ENCODE measurements around the gene ASCC3. TPM values are rescaled to one million over a fixed set of nuclear protein-coding genes. Genes with fewer than 3 reads are reported as not detected.

Gene ASCC3
- total and polyA plus RNA-seq, 2 donors (not counting 3 experiments of a cell fraction or from before 2014, with no cell fraction given) = 15.7 to 57.2 TPM

DNA sequence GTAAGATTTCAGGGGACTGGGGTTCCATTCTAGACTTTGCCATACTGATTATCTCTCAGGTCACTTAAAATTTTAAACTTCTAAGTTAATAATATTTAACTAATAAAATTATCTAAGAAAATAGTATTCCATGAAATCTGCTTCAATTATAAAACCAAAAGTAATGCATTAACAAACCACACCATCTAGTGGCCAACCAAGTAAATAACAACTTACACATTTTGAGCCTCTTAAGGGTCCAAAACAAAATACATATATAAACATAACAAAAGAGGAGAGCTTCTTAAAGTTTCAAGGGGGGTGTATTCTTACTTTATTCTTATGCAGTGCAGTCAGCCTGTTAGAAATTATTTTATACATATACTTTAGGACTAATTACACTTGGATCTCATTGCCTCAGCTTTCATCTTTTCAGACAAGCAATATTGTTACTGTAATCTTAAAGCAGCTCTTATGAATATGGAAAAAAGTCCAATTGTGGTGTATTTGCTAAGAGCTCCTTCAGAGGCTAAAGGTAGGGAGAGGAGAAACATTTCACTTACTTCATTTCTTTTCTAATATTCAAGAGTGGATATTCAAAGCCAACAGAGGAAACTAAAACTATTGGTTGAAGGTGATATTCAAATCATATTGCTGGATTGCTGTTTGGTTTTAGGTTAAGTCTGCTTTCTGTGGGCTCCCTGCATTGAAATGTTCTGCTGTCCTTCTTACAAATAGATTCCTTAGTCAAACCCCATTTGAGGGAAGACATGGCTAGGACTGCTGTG lies 216.7 kb downstream of the ASCC3 start:
- Histone ChIP-seq H3K9ac (replicated peaks; ENCODE audit: extremely low read depth, insufficient read depth, low read length) (no peak overlapping the region), H3K27me3 (ENCODE audit: control insufficient read depth in 2 of 2, insufficient read depth in 2 of 2, low read length in 2 of 2) (no peaks in the 10 kb centered on the region), H2AFZ (ENCODE audit: low read depth, low read length) (no peak overlapping the region), H3K9me1 (replicated peaks; ENCODE audit: control insufficient read depth, extremely low read depth, insufficient read depth, low read length) (no peaks in the 10 kb centered on the region), H3K36me3 (ENCODE audit: control insufficient read depth in 2 of 2, extremely low read depth in 1 of 2, insufficient read depth in 2 of 2, low read length in 2 of 2) (peaks cover 0 to 2% of the 10 kb centered on the region in 2 experiments), H3K27ac (ENCODE audit: insufficient read depth, low read depth, low read length) (no peak overlapping the region), H3K4me3 (replicated peaks in 1 of 3; ENCODE audit: insufficient read depth in 1 of 3, low read depth in 1 of 3, low read length in 3 of 3) (no peak overlapping the region), H3K4me2 (ENCODE audit: insufficient read depth, low read length) (no peak overlapping the region), H3K79me2 (ENCODE audit: control insufficient read depth, insufficient read depth, low read length) (no peaks in the 10 kb centered on the region), H3K9me3 (replicated peaks; ENCODE audit: control insufficient read depth, insufficient read depth, low read length) (no peaks in the 10 kb centered on the region), H4K20me1 (replicated peaks; ENCODE audit: control insufficient read depth, extremely low read depth, insufficient read depth, low read length) (no peaks in the 10 kb centered on the region), H3K4me1 (ENCODE audit: control insufficient read depth, extremely low read depth, insufficient read depth, low read length) (peaks cover 4% of the 10 kb centered on the region)
- POLR2A ChIA-PET = no interaction called here
- no TSS peak for BruUV-seq (replicated peaks)
- peak; percentile 40 for DNase-seq (ENCODE audit: low read depth, low spot score)
- CTCF ChIA-PET = interaction anchor here (0.6 to 6.6 kb wide), 38 partner anchors 9 to 796 kb away, joined by 3 to 62 read pairs (median 5); partner anchors contain the start of gene SIM1
- intact Hi-C loops (cut with micrococcal nuclease) (loop anchor here (1.0 to 5.0 kb wide), 4 partner anchors 548 to 797 kb away; no protein-coding TSS in a partner anchor), dilution Hi-C loops (cut with MboI; ENCODE audit: extremely low pct_ligation_motif_present, low sequenced_read_pairs) (no loop called here)
- TF ChIP-seq, protein P1, sequence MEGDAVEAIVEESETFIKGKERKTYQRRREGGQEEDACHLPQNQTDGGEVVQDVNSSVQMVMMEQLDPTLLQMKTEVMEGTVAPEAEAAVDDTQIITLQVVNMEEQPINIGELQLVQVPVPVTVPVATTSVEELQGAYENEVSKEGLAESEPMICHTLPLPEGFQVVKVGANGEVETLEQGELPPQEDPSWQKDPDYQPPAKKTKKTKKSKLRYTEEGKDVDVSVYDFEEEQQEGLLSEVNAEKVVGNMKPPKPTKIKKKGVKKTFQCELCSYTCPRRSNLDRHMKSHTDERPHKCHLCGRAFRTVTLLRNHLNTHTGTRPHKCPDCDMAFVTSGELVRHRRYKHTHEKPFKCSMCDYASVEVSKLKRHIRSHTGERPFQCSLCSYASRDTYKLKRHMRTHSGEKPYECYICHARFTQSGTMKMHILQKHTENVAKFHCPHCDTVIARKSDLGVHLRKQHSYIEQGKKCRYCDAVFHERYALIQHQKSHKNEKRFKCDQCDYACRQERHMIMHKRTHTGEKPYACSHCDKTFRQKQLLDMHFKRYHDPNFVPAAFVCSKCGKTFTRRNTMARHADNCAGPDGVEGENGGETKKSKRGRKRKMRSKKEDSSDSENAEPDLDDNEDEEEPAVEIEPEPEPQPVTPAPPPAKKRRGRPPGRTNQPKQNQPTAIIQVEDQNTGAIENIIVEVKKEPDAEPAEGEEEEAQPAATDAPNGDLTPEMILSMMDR (IDR thresholded peaks at IDR 0.05; ENCODE audit: extremely low read depth in 1 of 2, insufficient read depth in 1 of 2, low read depth in 1 of 2, low read length in 2 of 2) = peak; percentile 26 to 32
- no peak for TF ChIP-seq GATA2 (IDR thresholded peaks at IDR 0.05; ENCODE audit: insufficient read depth, insufficient read length, low read depth, low read length)
- FAIRE-seq = no peak

DNA sequence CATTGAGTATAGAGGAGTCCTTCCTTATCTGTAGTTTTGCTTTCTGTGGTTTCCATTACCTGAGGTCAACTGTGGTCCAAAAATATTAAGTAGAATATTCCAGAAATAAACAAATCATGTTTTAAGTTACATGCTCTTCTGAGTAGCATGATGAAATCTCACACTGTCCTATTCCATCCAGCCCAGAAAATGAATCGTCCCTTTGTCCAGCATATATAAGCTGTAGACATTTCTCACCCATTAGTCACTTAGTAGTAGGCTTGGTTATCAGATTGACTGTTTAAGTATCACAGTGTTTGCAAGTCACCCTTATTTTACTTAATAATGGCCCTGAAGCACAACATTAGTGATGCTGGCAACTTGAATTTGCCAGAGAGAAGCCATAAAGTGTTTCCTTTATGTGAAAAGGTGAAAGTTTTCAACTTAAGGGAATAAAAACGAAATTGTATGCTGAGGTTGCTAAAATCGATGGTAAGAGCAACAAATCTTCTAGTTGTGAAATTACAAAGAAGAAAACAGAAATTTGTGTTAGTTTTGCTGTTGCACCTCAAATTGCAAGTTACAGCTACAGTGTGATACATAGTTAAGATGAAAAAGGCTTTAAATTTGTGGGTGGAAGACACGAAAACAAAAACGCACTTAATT lies 217.8 kb downstream of the ASCC3 start:
- Histone ChIP-seq H2AFZ (ENCODE audit: low read depth, low read length) (no peak overlapping the region), H3K4me2 (ENCODE audit: insufficient read depth, low read length) (no peak overlapping the region), H3K4me3 (replicated peaks in 1 of 3; ENCODE audit: insufficient read depth in 1 of 3, low read depth in 1 of 3, low read length in 3 of 3) (no peak overlapping the region), H3K36me3 (ENCODE audit: control insufficient read depth in 2 of 2, extremely low read depth in 1 of 2, insufficient read depth in 2 of 2, low read length in 2 of 2) (peaks cover 0 to 2% of the 10 kb centered on the region in 2 experiments), H3K9me1 (replicated peaks; ENCODE audit: control insufficient read depth, extremely low read depth, insufficient read depth, low read length) (no peaks in the 10 kb centered on the region), H3K4me1 (ENCODE audit: control insufficient read depth, extremely low read depth, insufficient read depth, low read length) (peaks cover 4% of the 10 kb centered on the region), H3K79me2 (ENCODE audit: control insufficient read depth, insufficient read depth, low read length) (no peaks in the 10 kb centered on the region), H4K20me1 (replicated peaks; ENCODE audit: control insufficient read depth, extremely low read depth, insufficient read depth, low read length) (no peaks in the 10 kb centered on the region), H3K27me3 (ENCODE audit: control insufficient read depth in 2 of 2, insufficient read depth in 2 of 2, low read length in 2 of 2) (no peaks in the 10 kb centered on the region), H3K9me3 (replicated peaks; ENCODE audit: control insufficient read depth, insufficient read depth, low read length) (no peaks in the 10 kb centered on the region), H3K9ac (replicated peaks; ENCODE audit: extremely low read depth, insufficient read depth, low read length) (no peak overlapping the region), H3K27ac (ENCODE audit: insufficient read depth, low read depth, low read length) (no peak overlapping the region)
- intact Hi-C loops (cut with micrococcal nuclease) (loop anchor here (5.0 kb wide), 1 partner anchor 796 kb away; no protein-coding TSS in a partner anchor), dilution Hi-C loops (cut with MboI; ENCODE audit: extremely low pct_ligation_motif_present, low sequenced_read_pairs) (no loop called here)
- ChIA-PET POLR2A (no interaction called here), CTCF (interaction anchor here (0.6 to 6.6 kb wide), 32 partner anchors 10 to 795 kb away, joined by 3 to 62 read pairs (median 5); partner anchors contain the start of gene SIM1)
- FAIRE-seq (no peak), DNase-seq (ENCODE audit: low read depth, low spot score) (peak; percentile 22)
- TF ChIP-seq, protein P1 (IDR thresholded peaks at IDR 0.05; ENCODE audit: extremely low read depth in 1 of 2, insufficient read depth in 1 of 2, low read depth in 1 of 2, low read length in 2 of 2) = no peak
- TF ChIP-seq FOS (IDR thresholded peaks at IDR 0.05; ENCODE audit: borderline replicate concordance, insufficient read depth, low read length) (peak; percentile 17), GATA2 (IDR thresholded peaks at IDR 0.05; ENCODE audit: insufficient read depth, insufficient read length, low read depth, low read length) (peak; percentile 6)
- BruUV-seq (replicated peaks) = no TSS peak
